Activated CD8-positive, alpha-beta memory T cell treated with anti-CD3 and anti-CD28 coated beads, Interleukin-2, amount 50 U/mL, for 48 hours (primary cell): ENCODE measurements around the gene HTRA3.

ENCODE experiments used
- DNase-seq: peaks from one replicate; pipeline ENCODE4 v3.0.0-alpha.2; 2020

The HTRA3 gene

DNA sequence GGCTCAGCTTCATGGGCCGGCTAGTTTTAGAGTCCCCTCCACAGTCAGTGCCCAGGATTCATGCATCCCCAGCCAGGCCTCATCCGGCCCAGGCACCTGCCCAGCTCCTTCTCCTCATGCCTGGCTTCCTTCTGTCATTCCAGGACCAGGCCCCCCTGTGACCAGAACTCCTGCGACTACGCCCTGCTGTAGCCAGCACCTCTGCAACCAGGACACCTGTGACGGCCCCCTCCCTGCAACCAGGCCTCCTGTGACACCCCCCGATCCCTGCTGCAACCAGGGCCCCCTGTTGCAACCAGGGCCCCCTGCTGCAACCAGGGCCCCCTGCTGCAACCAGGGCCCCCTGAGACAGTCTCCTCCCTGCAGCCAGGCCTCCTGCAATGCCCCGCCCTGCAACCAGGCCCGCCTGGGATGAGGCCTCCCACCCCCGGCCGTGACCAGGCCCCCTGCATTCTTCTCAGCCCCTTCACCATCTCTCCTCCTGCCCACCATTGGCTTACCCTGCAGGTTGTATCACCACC lies 46.8 kb downstream of the HTRA3 start:
- peak; percentile 15 for DNase-seq

DNA sequence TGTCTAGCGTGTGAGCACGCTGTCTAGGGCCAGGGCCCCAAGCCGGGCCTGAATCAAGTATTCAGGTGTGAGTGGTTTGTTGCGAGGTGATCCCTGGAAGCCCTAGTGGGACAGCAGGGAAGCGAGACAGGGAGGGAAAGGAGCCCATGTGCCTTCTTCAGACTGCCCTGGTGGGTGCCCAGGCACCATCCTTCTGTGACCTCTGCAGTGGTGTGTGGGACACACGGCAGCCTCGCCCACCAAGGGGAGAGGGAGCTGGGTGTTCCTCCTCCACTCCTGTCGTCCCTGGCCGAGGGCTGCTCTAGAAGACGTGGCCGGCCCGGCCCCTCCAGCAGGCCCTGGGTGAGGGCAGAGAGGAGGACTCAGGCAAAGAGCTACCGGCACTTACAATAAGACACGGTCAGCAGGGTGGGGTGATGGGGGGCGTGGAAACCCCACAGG lies 47.4 kb downstream of the HTRA3 start:
- peak; percentile 33 for DNase-seq

DNA sequence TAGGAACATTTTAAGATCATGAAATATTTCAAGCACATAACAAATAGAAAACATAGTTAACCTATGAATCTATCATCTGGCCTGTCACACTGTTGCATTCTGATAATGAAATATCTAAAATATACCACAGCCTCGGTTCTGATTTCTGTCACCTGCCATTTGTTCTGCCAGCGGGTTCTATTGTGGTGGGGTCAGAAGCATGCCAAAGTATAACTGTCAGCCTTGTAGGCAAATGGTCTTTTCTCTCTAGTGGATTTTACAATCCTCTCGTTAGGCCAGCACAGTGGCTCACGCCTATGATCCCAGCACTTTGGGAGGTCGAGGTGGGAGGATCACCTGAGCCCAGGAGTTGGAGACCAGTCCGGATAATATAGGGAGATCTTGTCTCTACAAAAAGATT lies 47.9 kb downstream of the HTRA3 start:
- DNase-seq, result peak; percentile 6

DNA sequence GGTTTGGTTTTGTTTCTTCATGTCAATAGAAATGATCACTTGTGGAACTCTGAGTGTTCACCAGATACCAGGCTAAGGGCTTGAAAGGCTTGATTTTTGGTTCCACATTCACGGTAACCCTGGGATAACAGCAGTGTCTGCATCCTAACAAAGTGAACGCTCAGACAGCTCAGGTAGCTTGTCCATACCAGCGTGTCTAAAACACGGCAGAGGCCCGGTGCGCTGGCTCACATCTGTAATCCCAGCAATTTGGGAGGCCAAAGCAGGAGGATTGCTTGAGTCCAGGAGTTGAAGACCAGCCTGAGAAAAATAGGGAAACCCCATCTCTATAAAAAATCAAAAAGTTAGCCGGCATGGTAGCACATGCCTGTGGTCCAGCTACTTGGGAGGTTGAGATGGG lies 49.0 kb downstream of the HTRA3 start:
- DNase-seq, result peak; percentile 1

DNA sequence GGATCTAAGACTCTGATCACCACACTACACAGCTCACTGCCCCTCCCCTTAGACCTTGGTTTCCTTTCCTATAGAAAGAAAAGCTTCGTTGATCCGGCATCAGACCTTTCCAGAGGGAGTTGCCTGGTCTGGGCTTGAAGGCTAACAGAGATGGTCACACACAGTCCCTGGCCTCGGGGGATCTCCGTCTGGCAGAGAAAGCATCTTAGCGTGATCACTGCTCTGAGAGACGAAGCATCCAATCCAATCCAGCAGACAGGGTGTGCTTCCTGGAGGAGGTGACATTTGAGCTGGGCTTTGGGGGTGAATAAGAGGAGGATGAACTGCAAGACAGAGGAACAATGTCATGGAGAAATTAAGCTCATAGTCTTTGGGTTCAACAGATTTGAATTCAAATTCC lies 49.5 kb downstream of the HTRA3 start:
- DNase-seq, result peak; percentile 20

DNA sequence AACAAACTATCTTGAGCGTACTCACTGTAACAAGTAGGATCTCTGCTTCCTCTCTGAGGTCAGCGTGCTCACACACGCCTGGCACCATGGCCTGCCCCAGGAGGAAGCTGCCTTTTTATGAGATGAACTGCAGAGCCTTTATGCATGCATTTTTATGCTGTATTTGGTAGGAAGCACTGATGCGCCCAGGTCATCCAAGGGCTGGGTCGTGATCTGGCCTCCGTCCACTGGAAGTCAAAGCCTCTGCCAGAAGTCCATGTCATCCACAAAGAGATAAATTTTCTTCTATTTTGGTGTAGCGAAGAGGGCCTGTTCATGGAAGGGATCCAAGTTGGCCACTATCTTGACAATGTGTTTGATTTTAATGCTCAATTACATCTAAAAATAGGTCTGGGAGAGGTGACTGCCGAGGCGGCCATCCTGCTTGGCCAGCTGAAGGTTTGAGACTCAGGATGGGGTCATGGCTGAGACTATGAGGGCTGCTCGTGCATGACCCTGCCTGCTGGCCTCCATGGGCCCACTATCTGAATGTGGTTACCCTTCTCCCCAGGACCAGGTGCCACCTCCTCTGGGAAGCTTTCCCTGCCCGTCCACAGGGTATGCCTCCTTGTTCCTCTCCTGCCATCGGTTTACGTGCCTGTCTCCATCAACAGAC lies 50.3 kb downstream of the HTRA3 start:
- peak; percentile 23 for DNase-seq

DNA sequence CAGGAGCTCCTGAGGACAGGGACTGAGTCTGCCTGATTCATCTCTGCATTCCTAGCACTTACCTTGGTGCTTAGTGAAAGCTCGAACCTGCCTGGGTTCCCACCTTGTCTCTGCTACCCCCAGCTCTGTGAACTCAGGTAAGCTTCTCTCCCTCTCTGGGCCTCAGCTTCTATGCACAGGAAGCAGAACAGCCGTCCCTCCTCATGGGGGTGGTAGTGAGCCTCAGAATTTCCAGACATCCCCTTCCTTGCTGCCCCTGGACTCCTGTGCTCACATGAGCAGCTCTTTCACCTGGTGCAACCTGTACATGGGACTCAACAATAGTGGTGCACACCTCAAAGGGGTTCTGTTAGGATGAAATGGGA lies 50.8 kb downstream of the HTRA3 start:
- DNase-seq, result peak; percentile 38

DNA sequence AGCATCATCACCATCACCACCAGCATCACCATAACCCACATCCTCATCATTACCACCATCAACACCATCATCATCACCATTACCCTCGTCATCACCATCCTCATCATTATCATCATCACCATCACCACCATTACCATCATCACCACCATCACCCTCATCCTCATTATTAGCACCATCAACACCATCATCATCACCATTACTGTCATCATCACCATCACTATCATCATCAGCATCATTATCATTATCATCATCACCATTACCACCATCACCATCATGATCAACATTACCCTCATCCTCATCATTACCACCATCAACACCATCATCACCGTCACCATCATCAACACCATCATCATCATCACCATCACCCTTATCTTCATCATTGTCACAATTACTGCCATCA lies 51.7 kb downstream of the HTRA3 start:
- no peak for DNase-seq

DNA sequence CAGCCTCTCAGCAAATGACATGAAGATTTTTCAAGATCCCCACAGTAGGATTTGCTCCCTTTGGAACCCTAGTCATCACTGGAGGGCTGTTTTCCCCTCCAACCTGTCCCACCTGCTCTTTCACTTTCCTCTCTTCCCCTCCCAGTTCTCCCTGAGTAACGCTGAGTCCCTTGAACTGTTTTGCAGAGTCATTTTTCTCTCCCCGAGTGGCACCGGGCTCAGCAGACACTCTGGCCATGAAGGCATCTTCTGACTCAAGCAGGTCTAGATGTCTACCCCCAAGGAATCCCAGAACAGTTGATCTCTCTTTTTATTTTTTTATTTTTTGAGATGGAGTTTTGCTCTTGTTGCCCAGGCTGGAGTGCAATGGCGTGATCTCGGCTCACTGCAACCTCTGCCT lies 52.2 kb downstream of the HTRA3 start:
- no peak for DNase-seq

DNA sequence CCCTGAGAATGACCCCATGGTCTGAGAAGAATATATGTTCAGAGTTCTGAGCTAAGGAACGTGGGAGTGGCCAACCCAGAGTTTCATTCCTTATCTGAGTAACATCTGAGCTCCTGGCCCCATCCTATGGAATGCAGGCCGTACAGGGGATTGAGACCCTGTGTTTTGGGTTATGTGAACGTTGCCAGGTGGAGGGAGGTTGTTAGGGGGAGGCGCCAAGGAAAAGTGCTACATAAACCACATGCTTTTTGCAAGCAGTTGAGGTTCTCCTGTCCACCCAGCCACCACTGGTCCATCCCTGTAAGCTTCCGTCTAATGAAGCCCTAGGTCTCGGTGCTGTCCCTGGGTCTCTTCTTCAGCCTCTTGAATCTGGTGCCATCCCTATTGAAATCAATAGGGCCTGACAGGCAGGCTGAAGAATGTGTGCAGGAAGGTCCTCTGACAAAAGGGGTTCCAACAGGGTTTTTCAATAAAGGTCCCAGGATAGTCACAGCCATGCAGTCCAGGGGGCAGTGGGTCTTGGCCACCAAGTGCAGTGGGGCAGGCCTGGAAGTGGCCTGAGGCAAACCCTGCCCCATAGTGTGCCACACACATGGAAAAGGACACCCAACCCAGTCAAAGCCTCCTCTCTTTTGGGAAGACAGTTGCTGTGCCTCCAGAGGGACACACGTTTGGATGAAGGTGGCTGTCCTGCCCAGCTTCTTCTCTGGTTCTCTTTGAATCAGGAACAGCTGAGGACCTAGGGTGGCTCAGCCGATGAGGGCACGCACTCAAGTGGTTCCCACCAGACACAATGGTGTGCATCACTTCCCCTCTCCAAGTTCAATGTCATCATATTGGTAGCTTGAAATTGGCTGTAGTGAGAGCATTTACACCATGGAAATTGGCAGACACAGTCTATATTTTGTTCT lies 53.5 kb downstream of the HTRA3 start:
- peak; percentile 15 for DNase-seq

DNA sequence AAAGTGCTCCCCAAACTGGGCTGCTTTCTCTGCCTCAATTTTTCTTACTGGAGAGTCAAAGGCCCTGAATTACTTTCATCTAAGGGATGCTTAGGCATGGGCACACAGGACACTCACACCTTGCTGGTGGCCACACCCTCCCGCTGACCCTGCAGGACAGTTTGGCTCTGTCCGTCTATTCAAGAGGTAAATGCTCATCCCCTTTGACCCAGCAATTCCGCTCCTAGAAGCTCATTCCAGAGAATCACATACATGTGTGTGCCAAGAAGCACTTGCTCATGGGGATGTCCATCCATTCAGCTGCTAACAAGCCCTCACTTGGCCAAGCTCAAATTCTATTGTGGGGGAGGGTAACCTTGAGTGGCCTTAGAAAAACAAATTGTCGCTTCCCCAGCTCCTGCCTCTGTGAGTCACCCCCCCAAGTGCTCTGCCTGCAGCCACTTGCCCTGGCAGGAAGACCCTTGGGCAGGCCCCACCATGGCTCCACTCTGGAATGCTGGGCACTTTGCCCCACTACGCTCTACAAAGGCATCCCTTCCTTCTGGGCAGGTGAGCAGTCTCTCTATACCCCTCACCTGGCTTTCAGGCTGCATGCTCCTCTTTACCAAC lies 54.5 kb downstream of the HTRA3 start:
- DNase-seq, result peak; percentile 7

DNA sequence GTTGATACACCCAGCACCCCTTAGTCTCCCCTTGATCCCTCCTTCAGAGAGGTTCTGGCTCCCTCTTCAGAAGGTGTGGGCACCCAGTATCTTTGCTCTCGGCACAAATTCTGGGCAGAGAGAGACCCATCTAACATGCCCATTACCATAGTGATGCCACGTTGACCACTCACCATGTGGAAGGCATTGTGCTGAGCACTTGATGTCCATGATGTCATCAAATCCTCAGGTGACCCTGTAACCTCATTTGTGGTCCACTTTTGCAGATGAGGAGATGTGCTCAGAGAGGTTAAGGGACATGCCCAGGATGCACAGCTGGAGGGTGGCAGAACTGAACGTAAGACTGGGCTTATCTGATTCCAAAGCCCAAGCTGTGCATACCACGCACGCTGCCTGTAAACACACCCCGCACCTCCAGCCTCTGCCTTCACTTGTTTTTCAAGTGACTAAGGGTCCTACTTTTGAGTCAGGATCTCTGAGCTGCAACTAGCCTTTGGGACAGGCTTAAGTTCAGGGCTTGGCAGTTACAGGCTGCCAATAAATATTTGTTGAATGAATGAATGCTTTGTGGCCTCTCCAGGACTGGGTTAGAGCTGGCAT lies 55.2 kb downstream of the HTRA3 start:
- DNase-seq, result no peak

DNA sequence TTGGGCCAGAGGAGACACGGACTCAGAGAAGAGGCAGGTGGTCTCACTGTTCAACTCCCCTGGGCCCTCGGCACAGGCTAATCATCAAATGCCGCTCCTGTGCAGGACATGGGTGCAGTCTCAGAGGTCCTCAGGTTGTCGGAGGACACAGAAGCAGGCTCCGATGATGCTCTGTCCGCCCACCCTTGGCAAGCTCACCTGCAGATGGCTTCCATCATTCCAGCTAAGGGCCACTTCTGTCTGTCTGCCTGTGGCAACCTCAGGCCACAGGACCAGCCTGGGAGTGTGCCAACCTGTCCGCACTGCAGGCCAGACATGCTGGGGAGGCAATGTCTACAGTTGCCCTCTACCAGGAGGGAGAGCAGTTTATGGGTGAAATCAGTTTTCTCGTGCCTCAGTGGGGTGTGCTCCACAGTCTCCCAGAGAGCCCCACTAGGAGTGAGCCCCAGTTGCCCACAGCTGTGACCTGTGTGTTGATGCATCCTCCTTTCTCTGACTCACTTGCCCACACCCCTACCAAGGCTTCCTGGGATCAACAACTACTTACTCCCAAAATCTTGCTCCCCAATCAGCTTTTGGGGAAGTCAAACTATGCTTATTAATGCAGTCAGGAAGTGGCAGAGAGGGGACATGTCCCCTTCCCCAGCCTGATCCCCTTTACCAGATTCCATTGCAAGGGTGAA lies 55.9 kb downstream of the HTRA3 start:
- DNase-seq, result no peak

DNA sequence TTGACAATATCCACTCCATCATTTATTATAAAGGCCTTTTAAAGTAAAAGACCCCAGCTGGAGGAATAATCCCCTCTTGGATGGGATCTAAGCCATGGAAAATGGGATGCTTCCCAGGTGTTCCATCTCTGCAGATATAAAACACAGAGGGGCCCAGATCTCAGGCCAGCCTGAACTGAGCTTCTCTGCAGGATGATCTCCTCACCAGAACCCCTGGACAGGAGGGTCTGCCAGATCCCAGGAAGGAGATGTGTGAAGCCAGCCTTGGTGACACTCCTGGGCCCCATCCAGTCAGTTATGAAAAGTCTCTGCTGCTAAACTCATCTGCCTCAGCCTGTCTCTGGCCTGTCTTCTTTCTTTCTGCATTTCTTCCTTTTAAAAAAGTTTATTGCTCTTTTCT lies 56.7 kb downstream of the HTRA3 start:
- DNase-seq, result no peak

DNA sequence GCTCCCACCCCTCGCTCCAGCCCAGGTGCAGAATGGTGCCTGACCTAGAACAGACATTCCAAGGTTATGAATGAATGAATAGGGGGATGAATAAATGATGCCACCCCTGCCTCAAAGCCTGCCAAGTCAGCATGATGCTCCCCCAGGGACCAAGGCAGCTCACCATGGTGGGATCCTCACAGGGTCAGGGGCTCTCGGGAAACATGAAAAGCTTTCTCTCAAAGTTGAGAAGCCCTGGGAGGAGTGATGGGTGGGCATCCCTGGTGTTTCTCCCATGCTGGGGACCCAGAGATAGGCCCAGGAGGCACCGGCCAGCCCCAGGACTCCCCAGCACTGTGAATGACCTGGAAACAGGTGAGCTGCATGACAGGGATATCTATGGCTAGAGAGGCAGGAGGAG lies 58.9 kb downstream of the HTRA3 start:
- DNase-seq, result no peak

DNA sequence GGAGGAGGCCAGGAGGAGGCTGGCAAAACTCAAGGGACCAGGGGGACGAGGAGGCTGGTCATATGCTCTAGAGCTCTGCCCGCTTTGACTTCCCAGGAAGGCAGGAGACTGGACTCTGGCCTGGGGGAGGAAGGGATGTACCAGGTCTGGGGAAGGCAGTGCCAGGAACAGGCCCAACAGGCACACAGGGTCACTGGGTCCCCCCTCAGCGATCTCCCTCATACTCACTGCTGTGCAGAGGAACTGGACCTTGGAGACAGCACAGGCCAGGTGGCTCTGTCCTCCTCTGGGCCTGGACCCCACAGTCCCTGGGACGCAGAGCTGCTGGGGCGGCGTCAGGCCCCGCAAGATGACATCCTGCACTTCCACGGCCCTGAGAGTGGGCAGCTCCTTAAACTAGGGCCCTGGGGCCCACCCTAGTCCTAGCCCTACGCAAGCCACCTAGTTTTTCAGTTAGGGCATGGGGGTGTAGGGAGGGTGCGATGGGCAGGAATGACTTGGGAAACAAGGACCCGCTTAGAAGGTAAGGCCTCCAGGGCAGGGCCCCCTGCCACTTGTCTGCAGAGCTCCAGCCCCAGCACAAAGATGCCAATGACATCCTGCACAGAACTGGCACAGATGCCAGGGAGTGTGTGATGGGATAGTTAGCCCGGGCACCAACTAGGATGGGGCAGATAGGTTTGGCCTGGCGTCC lies 59.5 kb downstream of the HTRA3 start:
- DNase-seq, result no peak

DNA sequence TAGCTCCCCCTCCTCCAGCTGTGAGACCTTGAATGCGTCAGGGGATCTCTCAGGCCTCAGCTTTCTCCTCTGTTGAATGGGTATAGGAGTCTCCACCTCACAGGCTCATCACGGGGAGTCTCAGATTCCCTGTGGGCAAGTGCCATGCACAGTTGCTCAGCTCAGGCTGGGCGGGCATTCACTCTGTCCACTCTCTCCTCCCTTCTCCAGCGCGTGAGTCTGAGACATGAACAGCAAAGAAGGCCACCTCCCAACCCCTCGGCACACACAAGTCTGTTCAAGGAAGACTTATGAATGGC lies 60.0 kb downstream of the HTRA3 start:
- DNase-seq, result no peak

DNA sequence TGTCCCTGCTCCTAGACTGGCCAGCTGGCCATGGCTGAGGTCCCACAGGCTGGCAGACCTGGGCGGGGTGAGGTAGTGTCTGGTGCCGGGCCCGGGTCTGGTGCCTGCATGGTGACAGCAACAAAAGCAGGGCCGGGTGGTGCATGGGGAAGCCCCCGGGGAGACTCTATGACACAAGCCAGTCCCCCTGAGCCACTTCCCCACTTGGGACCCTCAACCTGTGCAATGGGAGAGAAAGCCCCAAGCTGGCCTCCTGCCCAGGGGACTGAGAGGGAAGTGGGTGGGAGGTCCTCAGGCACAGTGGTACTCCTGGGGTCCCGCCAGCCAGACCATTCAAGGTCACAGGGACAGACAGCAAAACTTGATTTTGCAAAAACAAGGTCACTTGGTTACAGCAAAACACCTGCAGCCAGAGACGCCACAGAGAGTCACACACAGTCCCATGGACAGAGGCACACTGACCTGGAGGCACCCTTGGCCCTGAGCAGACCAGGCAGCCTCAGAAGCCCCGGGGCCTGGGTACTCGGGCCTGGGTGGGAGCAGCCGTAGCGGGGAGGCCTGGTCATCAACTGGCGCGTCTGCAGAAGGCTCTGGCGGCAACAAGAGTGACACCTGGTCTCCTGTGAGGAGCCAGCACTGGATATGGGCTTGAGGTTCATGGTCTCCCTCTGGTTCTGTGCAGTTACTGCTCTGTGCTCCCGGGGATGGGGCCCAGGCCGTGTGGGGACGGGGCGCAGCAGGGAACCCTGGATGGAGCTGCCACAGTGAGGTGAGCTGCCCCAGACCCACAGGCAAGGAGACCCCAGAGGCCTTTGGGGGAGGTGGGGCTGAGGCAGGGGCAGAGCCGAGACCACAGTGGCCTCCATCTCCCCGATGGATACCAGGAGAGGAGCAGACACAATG lies 60.6 kb downstream of the HTRA3 start:
- DNase-seq, result no peak

DNA sequence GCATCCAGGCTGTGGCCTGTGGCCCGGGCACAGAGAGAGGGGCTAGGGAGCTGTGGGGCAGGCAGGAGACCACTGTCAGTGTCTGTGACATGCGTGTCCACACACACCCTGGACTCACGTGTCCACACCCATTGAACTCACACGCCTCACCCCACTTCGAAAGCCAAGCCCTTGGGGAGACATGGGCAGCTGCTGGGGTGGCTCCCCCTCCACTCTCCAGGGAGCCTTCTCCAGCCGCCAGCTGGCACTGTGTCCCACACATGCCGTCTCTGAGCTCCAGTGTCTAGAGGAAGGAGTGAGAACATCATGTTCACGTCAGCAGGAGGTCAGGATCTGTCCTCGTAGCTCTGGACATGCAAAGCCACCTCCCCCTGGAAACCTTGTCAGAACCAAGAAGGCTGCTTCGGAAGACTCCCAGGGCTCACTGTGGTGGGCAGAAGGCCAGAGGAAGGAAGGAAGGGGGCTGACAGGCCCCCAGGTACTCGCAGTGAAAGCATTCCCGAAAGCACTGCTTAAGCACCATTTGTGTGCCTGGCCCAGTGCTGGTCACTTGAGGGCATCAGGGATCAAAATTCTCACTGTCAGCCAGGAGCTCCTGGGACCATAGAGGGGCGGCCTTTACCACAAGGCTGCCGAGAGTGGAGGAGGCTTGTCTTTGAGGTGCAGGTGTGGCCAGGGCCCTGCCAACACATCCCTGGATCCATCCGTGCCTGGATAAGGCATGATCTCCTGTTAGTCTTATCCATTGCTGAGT lies 61.4 kb downstream of the HTRA3 start:
- DNase-seq, result no peak

DNA sequence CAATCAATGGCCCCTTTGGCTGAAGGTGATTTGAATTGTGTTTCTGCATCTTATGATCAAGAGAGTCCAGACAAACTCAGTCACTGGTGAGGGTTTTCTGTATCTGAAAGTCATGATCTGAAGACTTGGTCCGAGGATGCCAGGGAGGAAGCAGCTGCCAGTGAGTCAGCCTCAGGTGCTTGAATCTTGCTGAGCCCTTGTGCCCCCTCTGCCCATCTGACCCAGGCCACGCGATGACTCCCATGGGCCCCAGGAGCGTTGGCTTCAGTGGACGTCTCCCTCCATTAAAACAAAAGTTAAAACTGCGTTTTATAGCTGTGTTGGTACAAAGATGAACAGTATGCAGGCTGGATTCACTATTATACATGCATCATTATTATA lies 62.0 kb downstream of the HTRA3 start:
- no peak for DNase-seq
